Suppressor macrophage treated with lipopolysaccharide for 4 hours (primary cell): ENCODE measurements around the gene ANTXRL.
A peak's percentile ranks its signal among the peaks of the same experiment; 100 is the strongest.
"Not testable (repeated sequence)": the region's sequence is repeated elsewhere in the genome, so short reads cannot be mapped to it uniquely, and the experiment has no call there.

Source experiments
- DNase-seq: peaks from one replicate; pipeline ENCODE4 v3.0.0-alpha.2; 2020

The ANTXRL gene

GRCh38 chr10:46277840-46278239, 9.0 kb upstream of the ANTXRL start:
- no peak for DNase-seq

GRCh38 chr10:46282421-46282831, 4.4 kb upstream of the ANTXRL start:
- DNase-seq, result not testable (repeated sequence)

- DNase-seq, result peak; percentile 77
Measured at GRCh38 chr10:46282842-46283574, 3.8 kb upstream of the ANTXRL start.

GRCh38 chr10:46283580-46284285, 3.1 kb upstream of the ANTXRL start:
- no peak for DNase-seq

- peak; percentile 89 for DNase-seq
Measured at GRCh38 chr10:46284286-46285229, 2.2 kb upstream of the ANTXRL start.

GRCh38 chr10:46285300-46285699, 1.5 kb upstream of the ANTXRL start:
- no peak for DNase-seq

GRCh38 chr10:46285966-46286620, 704 bp upstream of the ANTXRL start:
- DNase-seq, result no peak

GRCh38 chr10:46287846-46288477, 1.2 kb downstream of the ANTXRL start:
- no peak for DNase-seq

GRCh38 chr10:46288601-46289206, 1.9 kb downstream of the ANTXRL start:
- DNase-seq, result no peak

- DNase-seq, result peak; percentile 17
Measured at GRCh38 chr10:46289209-46289810, 2.5 kb downstream of the ANTXRL start.

GRCh38 chr10:46290101-46290886, 3.5 kb downstream of the ANTXRL start:
- no peak for DNase-seq

- DNase-seq, result no peak
Measured at GRCh38 chr10:46291817-46292572, 5.2 kb downstream of the ANTXRL start.

GRCh38 chr10:46292573-46293023, 5.8 kb downstream of the ANTXRL start:
- DNase-seq, result no peak

GRCh38 chr10:46293228-46293627, 6.4 kb downstream of the ANTXRL start:
- DNase-seq, result no peak

- no peak for DNase-seq
Measured at GRCh38 chr10:46293832-46294640, 7.2 kb downstream of the ANTXRL start.

GRCh38 chr10:46294641-46295220, 7.9 kb downstream of the ANTXRL start:
- DNase-seq, result no peak

GRCh38 chr10:46295350-46296010, 8.7 kb downstream of the ANTXRL start:
- peak; percentile 10 for DNase-seq

- DNase-seq, result not testable (repeated sequence)
Measured at GRCh38 chr10:46296086-46296485, 9.3 kb downstream of the ANTXRL start.
